Fibroblast of lung (primary cell): Measurements from ENCODE around the gene ZBTB12. TPM values are rescaled to one million over a fixed set of nuclear protein-coding genes. Genes with fewer than 3 reads are reported as not detected.

Experiments
- DNase-seq, 2 donors: peaks; one replicate each; pipeline versions ENCODE4 v3.0.0 to v3.0.0-alpha.2; 2010; ENCODE audit warnings: low read depth in 2 of 2
- H2AFZ ChIP-seq: 2 replicates; pipeline ENCODE4 v1.5.1; 2012; ENCODE audit warnings: low read length, control low read depth, inconsistent platforms
- H3K27ac ChIP-seq: 2 replicates; pipeline ENCODE4 v1.5.1; 2011; ENCODE audit warnings: low read length, control low read depth; ENCODE audit not compliant: insufficient read depth
- H3K27me3 ChIP-seq: 2 replicates; pipeline ENCODE4 v1.5.1; 2011; ENCODE audit warnings: mild to moderate bottlenecking, low read length; ENCODE audit not compliant: control insufficient read depth, insufficient read depth
- H3K36me3 ChIP-seq: 2 replicates; pipeline ENCODE4 v1.5.1; 2011; ENCODE audit warnings: low read length; ENCODE audit not compliant: control insufficient read depth, insufficient read depth
- H3K4me1 ChIP-seq: 2 replicates; pipeline ENCODE4 v1.5.1; 2011; ENCODE audit warnings: low read length; ENCODE audit not compliant: control insufficient read depth, insufficient read depth; ENCODE audit errors: extremely low read depth
- H3K4me2 ChIP-seq: 2 replicates; pipeline ENCODE4 v1.5.1; 2011; ENCODE audit warnings: low read length, control low read depth; ENCODE audit not compliant: insufficient read depth; ENCODE audit errors: extremely low read depth
- H3K4me3 ChIP-seq, 4 experiments: fragments of 200-600 bp in 1 of 4; sonication (generic) in 1 of 4; replicated peaks in 1 of 4; 2 replicates each; pipeline ENCODE4 v1.5.1; 2011 to 2016; ENCODE audit warnings: low read length in 4 of 4, low read depth in 3 of 4, mild to moderate bottlenecking in 3 of 4, control low read depth in 2 of 4, inconsistent platforms in 1 of 4, mixed read lengths in 1 of 4; ENCODE audit not compliant: insufficient read depth in 1 of 4; ENCODE audit errors: control extremely low read depth in 1 of 4
- H3K79me2 ChIP-seq: 2 replicates; pipeline ENCODE4 v1.5.1; 2012; ENCODE audit warnings: mild to moderate bottlenecking, low read length, inconsistent platforms; ENCODE audit not compliant: control insufficient read depth, insufficient read depth
- H3K9ac ChIP-seq: 2 replicates; pipeline ENCODE4 v1.5.1; 2011; ENCODE audit warnings: mild to moderate bottlenecking, low read length, control low read depth; ENCODE audit not compliant: insufficient read depth
- H3K9me3 ChIP-seq: 2 replicates; pipeline ENCODE4 v1.5.1; 2012; ENCODE audit warnings: low read depth, low read length; ENCODE audit not compliant: control insufficient read depth, insufficient read depth
- H4K20me1 ChIP-seq: 2 replicates; pipeline ENCODE4 v1.5.1; 2011; ENCODE audit warnings: low read length; ENCODE audit not compliant: control insufficient read depth, insufficient read depth; ENCODE audit errors: extremely low read depth
- CTCF ChIP-seq, 2 donors: IDR thresholded peaks in 1 of 2; conservative IDR thresholded peaks in 1 of 2; 1 replicate in 1 of 2; 2 replicates in 1 of 2; pipeline ENCODE4 v1.5.1; 2011 to 2012; ENCODE audit warnings: low read length in 2 of 2, control low read depth in 1 of 2, inconsistent platforms in 1 of 2, low read depth in 1 of 2, mild to moderate bottlenecking in 1 of 2
- EZH2 ChIP-seq: IDR thresholded peaks from 2 replicates; pipeline ENCODE4 v1.5.1; 2012; ENCODE audit warnings: low read length, control low read depth, mild to moderate bottlenecking; ENCODE audit errors: missing control alignments
- polyA plus RNA-seq, 2 donors: library from polyadenylated mRNA; depleted of rRNA in 1 of 2; stranded (reverse) in 1 of 2; unstranded in 1 of 2; fragments of >200 nt; gene quantifications; 2 replicates each; pipeline ENCODE4 v1.2.1, GENCODE V29; 2011 to 2012; ENCODE audit warnings: missing spikeins in 1 of 2
- total RNA-seq: library from RNA; depleted of rRNA; stranded (reverse); fragments of >200 nt; gene quantifications from 2 replicates; pipeline ENCODE4 v1.2.1, GENCODE V29; 2014

ZBTB12 gene
- total and polyA plus RNA-seq, 2 donors (not counting 1 experiment from before 2014, with no cell fraction given), result 1.2 to 13.2 TPM

DNA sequence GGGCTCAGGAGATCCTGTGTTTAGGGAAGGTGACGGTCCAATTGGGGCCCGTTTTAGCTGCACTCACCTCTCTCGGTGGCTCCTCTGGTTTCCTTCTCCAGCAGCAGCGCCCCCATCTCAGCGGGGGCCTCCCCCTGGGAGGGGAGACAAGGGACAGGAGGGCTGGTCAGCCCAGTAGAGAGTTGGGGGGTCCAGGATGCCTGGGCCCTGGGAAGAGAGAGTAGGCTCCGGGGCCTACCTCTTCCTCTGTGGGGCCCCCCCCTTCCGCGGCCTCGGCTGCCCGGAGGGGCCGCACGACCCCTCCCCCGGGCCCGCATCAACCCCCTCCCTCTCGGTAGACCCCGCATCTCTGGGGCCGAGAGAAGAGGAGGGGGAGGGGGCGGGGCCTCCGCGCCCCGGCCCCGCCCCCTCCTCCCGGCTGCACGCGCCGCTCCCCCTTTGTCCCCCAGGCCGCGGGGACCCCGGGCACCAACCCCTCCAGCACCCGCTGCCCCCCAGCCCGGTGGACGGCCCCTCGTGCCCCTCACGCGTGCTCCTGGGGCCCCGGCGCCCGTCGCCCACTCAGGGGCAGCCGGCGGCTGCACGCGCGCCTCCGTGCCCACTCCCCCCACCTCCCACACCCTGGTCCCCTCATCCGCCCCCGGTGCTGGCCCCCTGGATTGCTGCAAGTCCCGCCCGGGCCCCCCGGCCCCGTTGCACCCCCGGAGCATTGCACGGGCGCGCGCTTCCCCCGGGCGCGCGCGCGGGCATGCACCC lies 4.9 kb downstream of the ZBTB12 start:
- Histone ChIP-seq H4K20me1 (no peaks in the 10 kb centered on the region), H3K9me3 (no peaks in the 10 kb centered on the region), H3K79me2 (peaks cover 9% of the 10 kb centered on the region), H3K9ac (peak overlapping the region; percentile 63), H3K4me1 (peaks cover 10% of the 10 kb centered on the region), H3K27me3 (no peaks in the 10 kb centered on the region), H3K27ac (no peak overlapping the region), H2AFZ (peak overlapping the region; percentile 51), H3K36me3 (peaks cover 5% of the 10 kb centered on the region), H3K4me2 (peak overlapping the region; percentile 74), H3K4me3 (peak overlapping the region; percentile 66 to 97 (median 88))
- DNase-seq, result no peak
- TF ChIP-seq CTCF (conservative IDR thresholded peaks at IDR 0.05 in 1 of 2, IDR thresholded peaks at IDR 0.05 in 1 of 2; ENCODE audit: low read depth in 1 of 2, low read length in 2 of 2) (no peak), EZH2 (no peak)

DNA sequence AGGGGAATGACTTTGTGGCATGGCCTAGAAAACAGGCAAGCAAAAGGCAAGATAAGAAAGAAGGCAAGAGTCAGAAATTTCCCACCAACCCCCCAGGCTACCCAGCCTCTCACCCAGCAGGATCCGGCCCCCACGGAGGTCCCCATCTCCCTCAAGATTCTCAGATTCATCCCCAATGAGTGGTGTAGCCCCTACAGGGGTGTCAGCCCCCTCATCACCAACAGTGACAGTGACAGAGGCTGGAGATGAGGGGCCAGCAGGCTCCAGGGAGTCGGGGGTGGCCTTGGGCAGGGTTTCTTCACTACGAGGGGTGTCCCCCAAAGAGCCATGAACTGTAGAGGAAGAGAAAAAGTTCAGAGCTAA lies 5.4 kb downstream of the ZBTB12 start:
- H3K79me2 ChIP-seq, result peaks cover 9% of the 10 kb centered on the region
- H4K20me1 ChIP-seq, result no peaks in the 10 kb centered on the region
- no peak overlapping the region for H2AFZ ChIP-seq
- no peak for DNase-seq
- H3K4me1 ChIP-seq, result peaks cover 10% of the 10 kb centered on the region
- H3K4me2 ChIP-seq, result peak overlapping the region; percentile 74
- peaks cover 5% of the 10 kb centered on the region for H3K36me3 ChIP-seq
- no peaks in the 10 kb centered on the region for H3K9me3 ChIP-seq
- no peak overlapping the region for H3K27ac ChIP-seq
- no peak for TF ChIP-seq EZH2
- H3K27me3 ChIP-seq, result no peaks in the 10 kb centered on the region
- peak overlapping the region; percentile 66 to 97 (median 88) for H3K4me3 ChIP-seq
- peak overlapping the region; percentile 63 for H3K9ac ChIP-seq

- TF ChIP-seq EZH2 (no peak), CTCF (conservative IDR thresholded peaks at IDR 0.05 in 1 of 2, IDR thresholded peaks at IDR 0.05 in 1 of 2; ENCODE audit: low read depth in 1 of 2, low read length in 2 of 2) (no peak)
- Histone ChIP-seq H3K36me3 (peaks cover 14% of the 10 kb centered on the region), H3K27ac (no peak overlapping the region)
These were observed 9.1 kb downstream of the ZBTB12 start for GRCh38 chr6:31892821-31893220.

More at GRCh38 chr6:31892821-31893220, 9.1 kb downstream of the ZBTB12 start:
- H4K20me1 ChIP-seq, result no peaks in the 10 kb centered on the region
- H3K27me3 ChIP-seq, result no peaks in the 10 kb centered on the region
- no peak overlapping the region for H3K4me2 ChIP-seq
- no peak overlapping the region for H3K9ac ChIP-seq
- no peak overlapping the region for H3K4me3 ChIP-seq
- H2AFZ ChIP-seq, result no peak overlapping the region
- peaks cover 2% of the 10 kb centered on the region for H3K79me2 ChIP-seq
- no peaks in the 10 kb centered on the region for H3K9me3 ChIP-seq
- DNase-seq, result no peak
- H3K4me1 ChIP-seq, result peaks cover 2% of the 10 kb centered on the region
